HG03139 (cell line): ENCODE measurements around the gene ZFC3H1.
"Not testable (repeated sequence)": the region's sequence is repeated elsewhere in the genome, so short reads cannot be mapped to it uniquely, and the experiment has no call there.

Experiments used
- ATAC-seq: cut with Tn5 transposase; IDR thresholded peaks from one replicate; pipeline ENCODE4 v1.9.1; 2021; ENCODE audit not compliant: unreplicated experiment

ZFC3H1 gene, protein sequence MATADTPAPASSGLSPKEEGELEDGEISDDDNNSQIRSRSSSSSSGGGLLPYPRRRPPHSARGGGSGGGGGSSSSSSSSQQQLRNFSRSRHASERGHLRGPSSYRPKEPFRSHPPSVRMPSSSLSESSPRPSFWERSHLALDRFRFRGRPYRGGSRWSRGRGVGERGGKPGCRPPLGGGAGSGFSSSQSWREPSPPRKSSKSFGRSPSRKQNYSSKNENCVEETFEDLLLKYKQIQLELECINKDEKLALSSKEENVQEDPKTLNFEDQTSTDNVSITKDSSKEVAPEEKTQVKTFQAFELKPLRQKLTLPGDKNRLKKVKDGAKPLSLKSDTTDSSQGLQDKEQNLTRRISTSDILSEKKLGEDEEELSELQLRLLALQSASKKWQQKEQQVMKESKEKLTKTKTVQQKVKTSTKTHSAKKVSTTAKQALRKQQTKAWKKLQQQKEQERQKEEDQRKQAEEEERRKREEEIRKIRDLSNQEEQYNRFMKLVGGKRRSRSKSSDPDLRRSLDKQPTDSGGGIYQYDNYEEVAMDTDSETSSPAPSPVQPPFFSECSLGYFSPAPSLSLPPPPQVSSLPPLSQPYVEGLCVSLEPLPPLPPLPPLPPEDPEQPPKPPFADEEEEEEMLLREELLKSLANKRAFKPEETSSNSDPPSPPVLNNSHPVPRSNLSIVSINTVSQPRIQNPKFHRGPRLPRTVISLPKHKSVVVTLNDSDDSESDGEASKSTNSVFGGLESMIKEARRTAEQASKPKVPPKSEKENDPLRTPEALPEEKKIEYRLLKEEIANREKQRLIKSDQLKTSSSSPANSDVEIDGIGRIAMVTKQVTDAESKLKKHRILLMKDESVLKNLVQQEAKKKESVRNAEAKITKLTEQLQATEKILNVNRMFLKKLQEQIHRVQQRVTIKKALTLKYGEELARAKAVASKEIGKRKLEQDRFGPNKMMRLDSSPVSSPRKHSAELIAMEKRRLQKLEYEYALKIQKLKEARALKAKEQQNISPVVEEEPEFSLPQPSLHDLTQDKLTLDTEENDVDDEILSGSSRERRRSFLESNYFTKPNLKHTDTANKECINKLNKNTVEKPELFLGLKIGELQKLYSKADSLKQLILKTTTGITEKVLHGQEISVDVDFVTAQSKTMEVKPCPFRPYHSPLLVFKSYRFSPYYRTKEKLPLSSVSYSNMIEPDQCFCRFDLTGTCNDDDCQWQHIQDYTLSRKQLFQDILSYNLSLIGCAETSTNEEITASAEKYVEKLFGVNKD (N-terminal part only)

GRCh38 chr12:71663561-71664410, at the start of gene ZFC3H1, which contains the start of gene THAP2:
TSS of gene ZFC3H1 (minus strand) at chr12:71663848. CDS start at chr12:71663610, 238 bp downstream.
TSS of gene THAP2 (plus strand) at chr12:71664301. CDS start at chr12:71664510, 209 bp downstream.
- ATAC-seq = peak; percentile 90

DNA sequence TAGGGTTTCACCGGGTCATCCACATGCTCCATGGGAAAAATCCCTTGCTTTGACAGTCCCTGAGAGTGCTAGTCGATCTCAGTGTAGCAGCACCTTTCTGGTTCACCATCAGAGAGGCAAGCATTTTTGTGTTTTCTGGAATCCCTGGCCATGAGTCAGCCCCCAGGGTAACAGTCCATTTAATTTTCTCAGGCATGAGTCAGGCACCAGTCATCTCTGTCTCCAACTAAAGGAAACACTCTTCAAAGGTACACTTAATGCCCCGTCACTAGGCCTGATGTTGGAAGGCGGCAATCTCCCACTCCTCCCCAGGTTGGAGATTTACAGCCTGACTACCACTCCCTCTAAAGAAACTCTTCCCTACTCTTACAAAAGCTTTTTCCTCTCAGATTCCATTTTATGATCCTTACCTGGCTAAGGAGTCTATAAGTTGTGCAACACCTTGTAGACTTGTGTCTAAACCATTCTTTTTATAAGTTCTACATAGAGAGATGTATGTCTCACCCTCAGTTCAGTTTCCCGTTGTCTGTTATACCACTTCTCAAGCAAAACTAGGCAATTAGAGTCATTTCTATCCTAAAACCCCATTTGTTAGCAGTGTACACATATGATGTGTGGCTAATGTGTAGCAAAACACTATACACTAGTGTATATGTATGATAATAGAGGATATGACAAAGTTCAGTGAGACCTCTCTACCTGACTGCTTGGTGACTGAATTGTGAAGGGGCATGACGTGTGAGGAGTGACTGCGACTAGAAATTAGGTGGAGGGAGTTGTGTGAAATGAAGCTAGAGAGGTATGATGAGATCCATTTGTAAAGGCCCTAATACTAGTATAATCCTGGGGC, 46.9 kb upstream of the ZFC3H1 start:
- no peak for ATAC-seq

DNA sequence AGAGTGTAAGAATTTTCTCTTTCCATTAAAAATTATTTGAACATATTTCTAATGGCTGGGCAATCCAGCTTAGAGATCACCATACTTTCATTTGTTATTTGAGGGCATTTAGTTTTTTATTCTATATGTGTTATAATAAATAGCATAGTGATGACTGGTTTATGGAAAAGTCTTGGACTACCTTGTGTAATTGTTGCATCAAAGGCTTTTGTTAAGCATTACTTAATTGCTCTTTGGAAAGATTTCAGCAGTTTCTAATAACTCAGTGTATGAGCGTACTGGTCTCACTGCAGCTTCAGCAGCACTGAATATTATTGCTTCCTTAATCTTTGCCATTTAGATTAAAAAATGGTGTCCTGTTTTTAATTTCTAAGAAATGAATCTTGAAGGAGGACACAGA, 45.0 kb upstream of the ZFC3H1 start:
- ATAC-seq = no peak

GRCh38 chr12:71704920-71705319, 41.3 kb upstream of the ZFC3H1 start:
- no peak for ATAC-seq

GRCh38 chr12:71703206-71703605, 39.6 kb upstream of the ZFC3H1 start:
- no peak for ATAC-seq

DNA sequence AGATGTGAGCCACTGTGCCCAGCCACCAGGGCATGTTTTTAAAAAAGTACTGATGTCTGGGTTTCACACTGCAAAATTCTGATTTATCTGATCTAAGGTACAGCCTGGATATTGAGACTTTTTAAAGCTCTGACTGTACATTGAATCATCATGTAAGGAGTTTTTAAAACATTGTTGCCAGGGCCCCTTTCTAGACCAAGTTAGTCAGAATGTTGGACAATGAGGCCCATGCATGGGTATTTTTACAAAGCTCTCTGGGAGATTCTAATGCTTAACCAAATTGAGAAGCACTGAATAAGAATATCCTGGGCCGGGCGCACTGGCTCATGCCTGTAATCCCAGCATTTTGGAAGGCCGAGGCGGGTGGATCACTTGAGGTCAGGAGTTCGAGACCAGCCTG, 38.9 kb upstream of the ZFC3H1 start:
- no peak for ATAC-seq

- not testable (repeated sequence) for ATAC-seq
Observed at GRCh38 chr12:71702181-71702580, 38.5 kb upstream of the ZFC3H1 start.

- no peak for ATAC-seq
Observed at GRCh38 chr12:71695782-71696181, 32.1 kb upstream of the ZFC3H1 start.

DNA sequence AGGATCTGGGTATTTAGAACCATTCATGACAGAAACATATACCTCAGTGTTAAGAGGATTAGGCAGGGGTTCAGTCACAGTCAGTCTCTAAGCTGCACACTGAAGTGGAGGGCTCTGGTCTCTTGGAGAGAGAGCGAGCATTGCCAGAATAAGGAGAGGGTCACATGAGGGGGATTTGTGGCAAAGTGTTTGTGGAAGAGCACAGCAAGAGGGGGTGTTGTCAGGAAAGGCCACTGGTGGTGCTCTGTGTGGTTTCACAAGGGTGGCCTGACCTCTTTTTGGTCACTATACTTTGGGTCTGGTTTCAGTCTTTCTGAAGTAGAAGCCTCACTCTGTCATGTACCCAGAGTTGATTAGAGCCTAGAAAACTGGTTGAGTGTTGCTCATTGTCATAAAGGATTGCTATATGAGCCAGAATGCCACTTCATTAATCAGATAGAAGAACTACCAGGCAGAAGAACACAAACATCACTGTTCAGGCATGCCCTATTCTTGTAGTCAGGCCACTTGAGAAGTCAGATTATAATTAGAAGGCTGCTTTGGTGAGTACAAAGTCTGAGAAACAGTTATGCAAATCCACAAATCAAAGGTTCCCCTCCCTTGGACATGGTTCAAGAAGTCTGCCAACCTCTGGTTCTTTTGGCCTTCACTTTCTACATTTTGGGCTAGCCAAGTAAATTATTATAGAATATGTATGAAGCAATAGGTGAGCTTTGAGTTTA, 30.6 kb upstream of the ZFC3H1 start:
- ATAC-seq = peak; percentile 82

- not testable (repeated sequence) for ATAC-seq
Observed at GRCh38 chr12:71693651-71694050, 30.0 kb upstream of the ZFC3H1 start.

- ATAC-seq = no peak
Observed at GRCh38 chr12:71693126-71693525, 29.5 kb upstream of the ZFC3H1 start.

DNA sequence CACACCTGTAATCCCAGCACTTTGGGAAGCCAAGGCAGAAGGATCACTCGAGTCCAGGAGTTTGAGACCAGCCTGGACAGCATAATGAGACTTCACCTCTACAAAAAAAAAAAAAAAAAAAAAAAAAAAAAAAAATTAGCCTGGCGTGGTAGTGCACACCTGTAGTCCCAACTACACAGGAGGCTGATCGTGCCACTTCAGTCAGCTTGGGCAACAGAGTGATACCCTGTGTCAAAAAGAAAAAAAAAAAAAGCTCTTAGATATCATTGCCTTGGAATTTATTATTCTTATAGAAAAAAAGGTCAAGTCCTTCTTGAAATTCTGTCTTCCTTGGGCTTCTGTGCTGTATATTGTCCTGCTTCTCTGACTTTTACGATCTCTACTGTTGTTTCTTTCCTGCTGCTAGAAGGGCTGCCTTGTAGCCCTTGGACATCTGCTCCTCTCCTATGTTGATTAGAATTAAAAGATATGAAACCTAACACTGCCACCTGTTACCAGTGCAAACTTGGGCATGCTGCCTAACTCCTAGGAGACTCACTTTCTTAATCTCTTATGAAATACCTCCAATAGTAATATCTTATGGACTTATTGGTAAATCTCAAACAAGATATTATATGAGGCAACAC, 28.0 kb upstream of the ZFC3H1 start:
- no peak for ATAC-seq

- no peak for ATAC-seq
Observed at GRCh38 chr12:71688961-71689570, 25.4 kb upstream of the ZFC3H1 start.

DNA sequence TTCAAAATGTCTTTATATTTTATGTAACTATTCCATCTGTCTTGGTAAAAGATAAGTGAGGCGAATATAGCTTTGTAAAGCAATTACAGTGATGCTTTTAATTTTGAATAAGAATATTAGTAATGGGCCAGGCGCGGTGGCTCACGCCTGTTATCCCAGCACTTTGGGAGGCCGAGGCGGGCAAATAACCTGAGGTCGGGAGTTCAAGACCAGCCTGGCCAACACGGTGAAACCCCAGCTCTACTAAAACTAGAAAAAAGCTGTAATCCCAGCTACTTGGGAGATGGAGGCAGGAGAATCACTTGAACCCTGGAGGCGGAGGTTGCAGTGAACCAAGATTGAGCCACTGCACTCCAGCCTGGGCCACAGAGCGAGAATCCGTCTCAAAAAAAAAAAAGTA, 23.5 kb upstream of the ZFC3H1 start:
- not testable (repeated sequence) for ATAC-seq

- ATAC-seq = no peak
Observed at GRCh38 chr12:71686658-71687025, 23.0 kb upstream of the ZFC3H1 start.

DNA sequence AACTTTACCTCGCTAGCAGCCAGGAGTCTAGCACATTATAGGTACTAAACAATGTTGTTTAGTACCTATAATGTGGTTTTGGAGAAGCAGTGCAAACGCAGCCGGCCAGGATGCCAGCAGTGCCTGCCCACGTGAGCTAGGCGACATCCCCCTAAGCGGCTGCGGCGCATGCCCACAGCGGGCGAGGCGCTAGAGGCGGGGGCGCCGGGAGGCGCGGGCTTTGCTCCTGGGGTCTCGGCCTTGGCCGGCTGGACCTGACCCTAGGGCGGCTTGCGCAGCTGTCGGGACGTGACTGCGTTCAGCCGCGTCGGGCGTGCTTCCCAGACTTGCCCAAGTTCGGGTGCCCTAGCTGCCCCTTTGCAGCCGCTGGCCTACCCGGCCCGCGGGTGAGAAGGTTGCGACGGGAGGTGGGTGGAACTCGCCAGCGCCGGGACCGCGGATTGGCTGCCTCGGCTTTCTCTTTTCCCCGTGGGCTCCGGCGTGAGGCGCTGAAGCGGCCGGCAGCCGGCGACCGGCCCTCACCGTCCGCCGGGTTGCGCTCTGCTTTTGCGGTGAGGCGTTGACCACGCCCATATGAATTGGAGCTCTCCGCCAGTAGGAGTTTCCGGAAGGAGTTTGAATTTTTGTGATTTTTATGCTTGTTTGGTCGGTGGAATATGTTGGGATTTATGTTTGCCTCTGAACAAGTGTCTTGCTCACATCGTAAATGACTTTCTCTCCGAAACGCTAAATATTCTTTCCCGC, 22.4 kb upstream of the ZFC3H1 start, which contains the start of gene TMEM19:
TSS of gene TMEM19 (plus strand) at position 169 of the 744 bp plus-strand sequence. CDS start 599 bp downstream, outside the sequence.
- peak; percentile 83 for ATAC-seq
